Mucosa of stomach (tissue), 1 donor: Measurements from ENCODE around the gene MRGPRF.

Experiments used
- H3K27me3 ChIP-seq: one replicate; pipeline ENCODE4 v1.7.0; 2013; ENCODE audit warnings: mild to moderate bottlenecking, low read length; ENCODE audit not compliant: control insufficient read depth, insufficient read depth
- H3K36me3 ChIP-seq: one replicate; pipeline ENCODE4 v1.7.0; 2013; ENCODE audit warnings: low read length; ENCODE audit not compliant: control insufficient read depth, insufficient read depth
- H3K4me1 ChIP-seq: one replicate; pipeline ENCODE4 v1.7.0; 2013; ENCODE audit warnings: mild to moderate bottlenecking, low read length; ENCODE audit not compliant: control insufficient read depth, insufficient read depth
- H3K4me3 ChIP-seq: one replicate; pipeline ENCODE4 v1.7.0; 2013; ENCODE audit warnings: low read length
- H3K9ac ChIP-seq: one replicate; pipeline ENCODE4 v1.7.0; 2013; ENCODE audit warnings: mild to moderate bottlenecking, low read length, moderate library complexity
- H3K9me3 ChIP-seq: one replicate; pipeline ENCODE4 v1.7.0; 2013; ENCODE audit warnings: mild to moderate bottlenecking, low read length, moderate library complexity; ENCODE audit not compliant: control insufficient read depth
- donor health status: Pancreatic carcinoma.

The MRGPRF gene

DNA sequence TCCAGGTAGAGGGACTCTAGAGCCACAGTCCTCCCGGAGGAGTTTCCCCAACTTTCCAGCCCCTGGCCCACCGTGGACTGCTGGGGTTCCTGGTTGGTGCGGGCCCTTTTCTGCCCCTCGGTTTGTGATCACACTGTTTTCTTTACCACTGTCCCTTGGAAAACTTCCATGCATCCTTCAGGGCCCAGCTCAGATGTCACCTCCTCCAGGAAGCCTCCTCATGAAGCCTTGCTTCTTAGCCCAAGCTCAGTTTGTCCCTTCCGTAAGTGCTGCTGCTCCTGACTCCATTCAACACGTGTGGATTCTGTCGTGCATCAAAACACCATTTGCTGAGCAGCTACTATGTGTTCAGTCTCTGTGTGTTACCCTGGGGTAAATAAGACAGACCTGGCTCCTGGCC, 19.8 kb upstream of the MRGPRF start:
- no peaks in the 10 kb centered on the region for H3K9me3 ChIP-seq
- no peaks in the 10 kb centered on the region for H3K27me3 ChIP-seq
- H3K4me3 ChIP-seq = no peak overlapping the region
- H3K36me3 ChIP-seq = no peaks in the 10 kb centered on the region
- no peaks in the 10 kb centered on the region for H3K4me1 ChIP-seq
- H3K9ac ChIP-seq = no peak overlapping the region

DNA sequence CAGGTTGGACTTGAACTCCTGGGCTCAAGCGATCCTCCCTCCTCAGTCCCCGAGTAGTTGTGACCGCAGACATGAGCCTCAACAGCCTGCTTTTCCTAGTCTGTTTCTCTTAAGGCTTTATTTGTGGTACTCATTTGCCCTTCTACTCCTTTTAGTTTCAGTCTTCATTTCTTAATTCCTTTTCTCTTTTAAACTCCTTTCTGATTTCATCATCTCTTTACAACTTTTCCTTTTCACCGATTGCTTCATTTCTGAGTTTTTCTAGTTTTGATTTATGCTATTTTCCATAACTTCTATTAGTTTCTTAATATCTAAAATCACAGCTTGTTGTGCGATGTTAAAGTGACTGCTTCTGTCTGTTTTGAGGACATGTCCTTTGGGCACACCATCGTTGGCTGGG, 17.3 kb upstream of the MRGPRF start:
- Histone ChIP-seq H3K9me3 (no peaks in the 10 kb centered on the region), H3K4me3 (no peak overlapping the region), H3K4me1 (no peaks in the 10 kb centered on the region), H3K9ac (no peak overlapping the region), H3K27me3 (no peaks in the 10 kb centered on the region), H3K36me3 (no peaks in the 10 kb centered on the region)

DNA sequence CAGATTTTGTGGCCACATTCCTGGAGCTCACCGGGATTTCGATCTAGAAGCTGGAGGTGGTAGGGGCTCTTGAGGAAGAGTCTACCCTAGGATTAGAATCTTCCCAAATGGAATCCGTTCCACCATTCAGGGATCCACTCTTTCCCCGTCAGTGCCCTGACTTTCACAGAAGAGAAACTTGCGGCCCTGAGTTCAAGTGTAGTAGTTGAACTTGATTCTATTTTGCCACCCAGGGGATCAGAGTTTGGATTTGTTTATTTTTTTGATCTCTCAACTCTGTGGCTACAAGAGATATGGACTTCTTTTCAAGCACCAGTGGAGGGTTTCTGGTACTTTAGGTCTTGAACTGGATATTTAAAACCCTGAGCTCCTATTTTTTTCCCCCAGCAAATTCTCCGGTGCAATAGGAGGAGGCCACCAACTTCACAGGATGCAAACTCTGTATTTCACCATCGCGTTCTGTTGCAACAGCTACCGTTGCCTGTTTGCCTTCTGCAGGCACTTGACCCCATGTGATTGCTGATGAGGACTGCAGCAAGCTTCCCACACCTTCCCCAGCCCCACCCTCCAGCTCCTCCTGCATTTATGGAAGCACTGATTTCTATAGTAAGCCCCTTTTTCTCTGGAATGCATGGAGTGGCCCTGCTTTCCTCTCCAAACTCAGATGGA, 14.8 kb upstream of the MRGPRF start:
- no peaks in the 10 kb centered on the region for H3K36me3 ChIP-seq

DNA sequence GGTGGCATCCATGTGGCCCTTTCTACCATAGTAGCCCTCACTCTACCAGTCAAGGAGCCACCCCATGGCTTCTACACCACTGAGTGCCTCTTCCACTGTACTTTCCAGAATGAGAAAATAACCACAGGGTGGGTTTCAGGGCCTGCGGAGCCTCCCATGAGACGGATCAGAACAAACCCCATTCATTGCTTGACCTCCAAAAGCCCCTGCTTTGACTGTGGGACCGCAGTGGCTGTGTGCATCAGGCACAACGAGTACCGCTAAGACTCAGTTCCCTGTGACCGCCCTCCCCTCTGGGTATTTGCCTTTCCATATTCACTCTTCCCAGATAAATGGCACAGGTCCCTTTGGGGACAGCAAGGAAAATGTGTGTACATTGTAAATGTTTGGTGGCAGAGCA, 11.5 kb upstream of the MRGPRF start:
- Histone ChIP-seq H3K9ac (no peak overlapping the region), H3K27me3 (no peaks in the 10 kb centered on the region), H3K9me3 (no peaks in the 10 kb centered on the region), H3K4me3 (no peak overlapping the region), H3K36me3 (no peaks in the 10 kb centered on the region), H3K4me1 (no peaks in the 10 kb centered on the region)

More for the DNA sequence above, 14.8 kb upstream of the MRGPRF start:
- Histone ChIP-seq H3K4me3 (no peak overlapping the region), H3K9me3 (no peaks in the 10 kb centered on the region), H3K9ac (no peak overlapping the region), H3K27me3 (no peaks in the 10 kb centered on the region), H3K4me1 (no peaks in the 10 kb centered on the region)

DNA sequence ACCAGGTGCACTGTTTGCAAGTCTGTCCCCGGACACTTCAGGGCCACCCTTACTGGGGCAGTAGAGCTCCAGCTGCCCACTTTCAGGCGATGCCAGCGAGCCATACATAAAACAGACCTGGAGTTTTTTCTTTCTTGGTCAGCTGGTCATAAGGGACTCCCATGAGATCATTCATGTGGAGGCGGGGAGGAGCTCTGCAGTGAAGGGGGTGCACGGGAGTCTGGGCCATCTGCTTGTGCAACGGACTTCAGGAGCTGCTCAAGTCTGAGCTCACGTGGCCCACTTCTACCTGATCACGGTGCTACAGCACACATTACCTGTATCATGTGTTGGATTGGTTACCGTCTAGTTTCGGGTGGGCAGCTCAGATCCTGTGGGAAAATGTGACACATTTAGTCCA, 9.2 kb upstream of the MRGPRF start:
- Histone ChIP-seq H3K27me3 (no peaks in the 10 kb centered on the region), H3K4me3 (no peak overlapping the region), H3K4me1 (no peaks in the 10 kb centered on the region), H3K36me3 (no peaks in the 10 kb centered on the region), H3K9ac (no peak overlapping the region), H3K9me3 (no peaks in the 10 kb centered on the region)

DNA sequence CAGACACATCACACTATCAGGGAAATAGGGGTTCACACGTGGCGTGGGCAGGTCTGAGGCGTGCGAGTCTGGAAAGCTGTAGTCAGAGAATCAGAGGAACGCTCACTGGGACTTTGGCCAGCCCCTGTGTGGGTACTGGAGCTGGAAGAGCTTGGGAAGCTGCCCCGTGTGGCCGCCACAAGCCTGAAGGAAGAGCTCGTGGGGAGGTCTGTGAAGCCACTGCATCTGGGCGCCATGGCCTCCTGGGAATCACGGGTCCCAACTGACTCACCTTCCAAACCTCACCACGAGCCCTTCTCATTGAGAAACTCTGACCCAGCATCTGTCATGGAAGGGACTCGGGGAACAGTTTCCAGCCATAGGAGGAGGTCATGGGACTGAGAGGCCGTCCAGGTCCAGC, 5.9 kb upstream of the MRGPRF start:
- no peaks in the 10 kb centered on the region for H3K36me3 ChIP-seq
- H3K4me3 ChIP-seq = no peak overlapping the region
- peaks cover 7% of the 10 kb centered on the region for H3K27me3 ChIP-seq
- H3K9me3 ChIP-seq = no peaks in the 10 kb centered on the region
- no peaks in the 10 kb centered on the region for H3K4me1 ChIP-seq
- H3K9ac ChIP-seq = no peak overlapping the region

DNA sequence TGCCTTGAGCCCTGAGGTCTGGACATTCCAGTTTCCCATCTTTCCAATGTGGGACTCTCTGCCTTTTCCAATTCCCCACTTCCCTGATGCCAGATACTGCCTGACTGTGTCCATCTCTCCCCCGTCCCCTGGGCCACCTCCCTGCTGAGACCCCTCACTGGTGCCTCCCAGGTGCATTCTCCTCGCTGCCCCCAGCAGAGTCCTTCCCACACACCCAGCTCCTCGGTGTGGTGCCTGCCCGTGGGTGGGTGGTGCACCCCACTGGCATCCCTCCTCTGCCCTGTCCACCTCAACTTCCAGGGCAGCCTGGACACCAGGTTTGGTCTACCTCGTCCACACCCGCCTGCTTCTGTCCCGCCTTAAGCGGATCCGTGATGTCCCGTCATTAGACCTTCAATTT, 4.9 kb upstream of the MRGPRF start:
- H3K27me3 ChIP-seq = peaks cover 17% of the 10 kb centered on the region
- peaks cover 7% of the 10 kb centered on the region for H3K4me1 ChIP-seq
- H3K4me3 ChIP-seq = no peak overlapping the region
- no peaks in the 10 kb centered on the region for H3K9me3 ChIP-seq
- H3K36me3 ChIP-seq = no peaks in the 10 kb centered on the region
- no peak overlapping the region for H3K9ac ChIP-seq

DNA sequence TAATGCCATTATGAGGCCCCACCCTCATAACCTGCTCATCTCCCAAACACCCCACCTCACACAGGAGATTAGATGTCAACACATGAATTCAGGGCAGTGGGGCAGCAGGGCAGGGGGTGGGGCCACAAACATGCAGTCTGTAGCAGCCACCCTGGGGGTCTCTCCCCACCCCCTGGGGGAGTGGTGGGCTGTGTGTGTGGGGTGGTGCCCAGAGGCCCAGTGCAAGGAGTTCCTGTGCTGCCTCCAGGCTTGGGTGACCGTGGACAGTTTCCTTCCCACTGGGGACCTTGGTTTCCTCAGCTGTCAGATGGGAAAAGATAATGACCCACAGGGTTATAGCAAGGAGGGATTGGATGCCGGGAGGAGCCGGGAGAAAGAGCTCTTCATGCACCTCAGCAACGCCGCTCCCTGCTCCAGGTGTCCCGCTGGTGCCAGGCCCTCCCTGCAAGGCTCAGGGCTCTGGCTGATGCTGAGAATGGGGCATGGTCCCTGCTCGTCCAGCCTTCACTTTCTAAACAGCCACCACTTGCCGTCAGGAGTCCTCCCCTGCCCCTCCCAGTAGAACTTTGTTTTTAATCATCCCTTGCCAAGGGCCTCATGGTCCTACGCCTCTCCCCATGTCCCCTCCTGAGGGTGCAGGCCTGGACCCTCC, 2.0 kb upstream of the MRGPRF start:
- H3K27me3 ChIP-seq = peaks cover 28% of the 10 kb centered on the region
- no peak overlapping the region for H3K4me3 ChIP-seq
- H3K36me3 ChIP-seq = no peaks in the 10 kb centered on the region
- H3K4me1 ChIP-seq = peaks cover 22% of the 10 kb centered on the region
- no peaks in the 10 kb centered on the region for H3K9me3 ChIP-seq
- peak overlapping the region; percentile 36 for H3K9ac ChIP-seq

DNA sequence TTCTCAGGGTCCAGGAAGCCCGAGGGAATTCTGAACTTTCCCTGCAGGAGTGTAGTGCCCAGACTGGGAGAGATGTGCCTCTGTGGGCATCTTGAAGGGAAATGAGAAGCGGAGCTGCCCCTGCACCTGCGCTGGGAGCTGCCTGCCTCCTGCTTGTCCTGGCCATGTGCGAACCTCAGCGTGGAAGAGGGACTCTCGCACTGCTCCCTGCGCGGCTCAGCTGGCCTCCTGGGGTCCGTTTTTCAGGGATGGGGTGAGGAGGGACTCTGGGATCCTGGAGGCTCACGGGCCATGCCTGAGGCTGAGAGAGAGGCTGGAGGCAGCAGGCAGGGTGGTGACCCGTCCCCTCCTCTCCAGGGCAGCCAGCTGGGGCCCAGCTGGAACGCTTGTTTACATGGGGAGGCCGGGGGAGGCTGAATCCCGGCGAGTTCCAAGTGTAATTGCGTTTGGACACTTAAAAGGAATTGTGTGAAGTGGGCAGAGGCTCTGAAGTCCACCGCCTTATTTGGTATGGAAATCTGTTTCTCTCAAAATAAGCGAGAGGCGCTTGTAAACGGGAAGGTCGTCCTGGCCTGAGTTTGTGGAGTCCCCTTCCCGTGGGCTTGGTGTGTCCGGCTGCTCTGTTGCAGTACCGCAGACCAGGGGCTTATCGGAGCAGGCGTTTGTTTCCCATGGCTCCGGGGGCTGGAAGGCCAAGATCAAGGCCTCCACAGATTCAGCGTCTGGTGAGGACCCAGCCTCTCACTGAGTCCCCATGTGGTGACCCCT, 1.2 kb upstream of the MRGPRF start:
- H3K9ac ChIP-seq = peak overlapping the region; percentile 36
- H3K4me1 ChIP-seq = peaks cover 30% of the 10 kb centered on the region
- no peaks in the 10 kb centered on the region for H3K9me3 ChIP-seq
- peaks cover 28% of the 10 kb centered on the region for H3K27me3 ChIP-seq
- H3K36me3 ChIP-seq = no peaks in the 10 kb centered on the region
- no peak overlapping the region for H3K4me3 ChIP-seq

DNA sequence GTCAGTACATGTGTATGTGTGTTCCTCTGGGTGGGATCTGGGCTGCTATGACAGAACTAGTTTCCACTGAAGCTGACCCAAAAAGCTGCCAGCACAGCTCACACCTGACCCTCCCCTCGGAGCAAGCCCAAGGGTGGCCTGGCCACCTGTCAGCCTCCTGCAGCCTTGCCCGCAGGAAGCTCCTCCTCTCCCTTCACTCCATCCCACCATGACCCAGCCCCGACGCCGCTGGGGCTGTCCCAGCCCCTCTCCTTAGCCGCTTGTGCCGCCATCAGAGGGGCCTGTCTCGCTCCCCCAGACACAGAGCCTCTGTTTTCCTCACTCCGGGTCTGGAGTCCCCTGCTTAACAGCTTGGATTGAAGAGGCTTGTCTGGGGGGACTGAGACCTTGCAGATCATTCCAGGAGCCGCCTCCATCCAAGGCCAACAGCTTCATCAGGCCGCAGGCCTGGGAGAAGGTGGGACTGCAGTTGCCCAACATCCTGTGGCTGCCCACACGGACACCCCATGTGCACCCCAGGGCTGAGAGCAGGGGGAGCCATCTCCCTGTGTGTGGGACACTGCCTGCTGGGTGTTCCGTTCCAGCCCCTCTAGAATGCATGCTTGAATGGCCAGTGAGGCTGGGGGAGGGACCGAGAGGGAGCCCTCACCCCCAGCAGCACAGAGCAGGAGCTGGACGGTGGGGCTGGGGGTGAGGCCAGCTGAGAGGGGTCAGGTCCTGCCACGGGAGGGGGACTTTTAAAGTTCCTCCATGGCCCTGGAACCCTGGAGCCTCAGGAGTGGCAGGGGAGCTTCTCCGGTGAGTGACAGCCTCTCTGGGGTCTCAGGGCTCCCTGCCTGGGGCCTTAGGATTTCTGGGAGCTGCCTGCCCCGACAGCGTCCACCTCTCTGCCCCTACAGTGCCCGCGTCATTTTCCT, 696 bp downstream of the MRGPRF start:
- Histone ChIP-seq H3K9ac (peak overlapping the region; percentile 65), H3K27me3 (peaks cover 28% of the 10 kb centered on the region), H3K4me3 (no peak overlapping the region), H3K9me3 (no peaks in the 10 kb centered on the region), H3K36me3 (no peaks in the 10 kb centered on the region), H3K4me1 (peaks cover 49% of the 10 kb centered on the region)

DNA sequence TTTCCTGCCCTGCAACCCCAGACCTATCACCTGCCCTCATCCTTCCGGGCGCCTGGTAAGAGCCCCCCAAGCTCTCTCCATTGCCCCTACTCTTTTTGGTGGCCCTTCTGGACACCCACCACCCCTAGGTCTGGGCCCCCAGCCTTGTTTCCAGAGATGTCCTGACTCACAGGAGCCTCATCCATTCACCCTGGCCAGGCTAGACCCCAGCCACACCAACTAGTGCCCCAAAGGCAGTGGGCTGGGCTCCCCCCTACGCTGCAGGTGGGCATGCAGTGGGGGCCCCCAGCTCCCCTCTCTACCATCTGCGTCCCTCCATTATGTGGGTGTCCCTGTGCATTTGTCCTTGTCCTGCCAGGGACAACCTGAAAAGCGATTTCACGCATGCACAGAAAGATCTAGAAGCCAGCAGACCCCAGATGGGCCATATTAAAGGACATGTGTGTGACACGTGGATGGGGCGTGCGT, 1.4 kb downstream of the MRGPRF start:
- Histone ChIP-seq H3K36me3 (no peaks in the 10 kb centered on the region), H3K9me3 (no peaks in the 10 kb centered on the region), H3K27me3 (peaks cover 28% of the 10 kb centered on the region), H3K4me3 (no peak overlapping the region), H3K4me1 (peaks cover 52% of the 10 kb centered on the region), H3K9ac (peak overlapping the region; percentile 65)
